ENCODE measurements around the gene KIFC3.

KIFC3 gene

DNA sequence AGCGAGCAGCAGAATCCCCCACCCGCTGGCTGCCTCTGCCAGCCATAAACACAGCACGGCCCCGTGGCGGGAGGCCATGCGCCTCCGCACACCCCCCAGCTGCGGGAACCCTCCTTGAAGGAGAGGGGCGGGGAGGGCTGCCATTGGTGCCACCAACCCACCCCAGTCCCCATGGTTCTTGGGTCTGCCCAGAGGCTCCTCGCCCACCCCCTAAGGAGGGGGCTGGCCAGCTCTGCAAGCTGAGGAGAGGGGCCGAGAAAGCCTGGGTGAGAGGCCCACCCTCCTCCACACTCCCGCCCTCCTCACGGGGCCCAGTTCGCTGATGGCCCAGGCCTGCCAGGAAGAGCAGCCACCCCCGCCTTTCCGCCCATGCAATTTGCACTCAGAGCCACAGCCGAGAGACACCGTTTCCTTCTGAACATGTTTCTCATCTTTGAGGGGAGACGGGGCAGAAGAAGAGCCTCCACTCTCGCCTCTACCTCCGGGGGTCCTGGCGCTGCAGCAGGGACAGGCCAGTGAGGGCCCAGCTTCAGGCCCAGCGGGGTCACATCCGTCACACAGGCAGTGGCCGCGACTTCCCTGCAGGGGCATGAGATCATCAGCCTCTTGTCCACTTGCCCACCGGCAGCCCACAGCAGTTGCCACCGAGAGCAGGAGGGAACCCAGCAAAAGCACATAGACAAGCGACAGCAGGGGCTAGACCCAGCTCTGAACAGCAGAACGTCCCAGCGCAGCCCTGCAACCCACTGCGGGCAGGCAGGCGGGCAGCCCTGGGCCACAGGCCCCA, 43.8 kb downstream of the KIFC3 start:
- no peaks in the 10 kb centered on the region for H3K4me1 ChIP-seq (ENCODE audit: insufficient read depth, low read length)
- no peaks in the 10 kb centered on the region for H3K27me3 ChIP-seq (ENCODE audit: insufficient read depth, low read length)
- H3K27ac ChIP-seq (ENCODE audit: low read length), result no peak overlapping the region
- H3K4me3 ChIP-seq (ENCODE audit: low read length), result no peak overlapping the region
- H3K9ac ChIP-seq (ENCODE audit: low read depth, low read length), result no peak overlapping the region
- no peaks in the 10 kb centered on the region for H3K9me3 ChIP-seq (ENCODE audit: insufficient read depth, low read depth, low read length)
- H3K36me3 ChIP-seq (ENCODE audit: insufficient read depth, low read depth, low read length), result peaks cover 20% of the 10 kb centered on the region

- no peaks in the 10 kb centered on the region for H3K4me1 ChIP-seq (ENCODE audit: insufficient read depth, low read length)
- H3K27me3 ChIP-seq (ENCODE audit: insufficient read depth, low read length), result no peaks in the 10 kb centered on the region
- H3K27ac ChIP-seq (ENCODE audit: low read length), result no peak overlapping the region
- no peaks in the 10 kb centered on the region for H3K9me3 ChIP-seq (ENCODE audit: insufficient read depth, low read depth, low read length)
- H3K36me3 ChIP-seq (ENCODE audit: insufficient read depth, low read depth, low read length), result peaks cover 22% of the 10 kb centered on the region
- H3K4me3 ChIP-seq (ENCODE audit: low read length), result no peak overlapping the region
- H3K9ac ChIP-seq (ENCODE audit: low read depth, low read length), result no peak overlapping the region
These were observed 44.4 kb downstream of the KIFC3 start for GRCh38 chr16:57757883-57758282.

DNA sequence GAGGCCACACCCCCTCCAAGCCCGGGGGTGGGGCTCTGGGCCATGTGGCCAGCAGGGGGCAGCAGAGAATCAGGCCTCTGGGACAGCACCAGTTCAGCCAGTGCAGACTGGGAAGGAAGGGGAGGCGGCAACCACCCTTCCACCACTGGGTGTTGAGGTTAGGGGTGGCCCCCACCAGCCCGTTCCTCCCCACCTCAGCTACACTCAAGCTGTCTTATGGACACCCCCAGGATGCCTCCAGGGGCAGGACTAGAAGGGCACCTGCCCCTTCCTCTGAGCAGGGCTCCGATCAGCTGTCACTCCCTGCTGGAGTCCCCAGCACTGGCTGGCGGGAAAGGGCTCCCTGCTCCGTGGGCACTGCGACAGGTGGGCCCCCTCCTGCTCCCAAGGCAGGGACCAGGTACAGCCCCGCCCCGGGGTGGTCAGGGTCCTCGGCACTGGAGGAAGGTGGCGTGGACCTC, 44.9 kb downstream of the KIFC3 start:
- Histone ChIP-seq H3K27ac (ENCODE audit: low read length) (no peak overlapping the region), H3K9ac (ENCODE audit: low read depth, low read length) (no peak overlapping the region), H3K4me3 (ENCODE audit: low read length) (no peak overlapping the region), H3K27me3 (ENCODE audit: insufficient read depth, low read length) (no peaks in the 10 kb centered on the region), H3K9me3 (ENCODE audit: insufficient read depth, low read depth, low read length) (no peaks in the 10 kb centered on the region), H3K4me1 (ENCODE audit: insufficient read depth, low read length) (no peaks in the 10 kb centered on the region), H3K36me3 (ENCODE audit: insufficient read depth, low read depth, low read length) (peaks cover 22% of the 10 kb centered on the region)

GRCh38 chr16:57756424-57757325, 45.6 kb downstream of the KIFC3 start:
- Histone ChIP-seq H3K4me3 (ENCODE audit: low read length) (no peak overlapping the region), H3K36me3 (ENCODE audit: insufficient read depth, low read depth, low read length) (peaks cover 26% of the 10 kb centered on the region), H3K27ac (ENCODE audit: low read length) (no peak overlapping the region), H3K9ac (ENCODE audit: low read depth, low read length) (no peak overlapping the region), H3K9me3 (ENCODE audit: insufficient read depth, low read depth, low read length) (no peaks in the 10 kb centered on the region), H3K4me1 (ENCODE audit: insufficient read depth, low read length) (no peaks in the 10 kb centered on the region), H3K27me3 (ENCODE audit: insufficient read depth, low read length) (no peaks in the 10 kb centered on the region)

DNA sequence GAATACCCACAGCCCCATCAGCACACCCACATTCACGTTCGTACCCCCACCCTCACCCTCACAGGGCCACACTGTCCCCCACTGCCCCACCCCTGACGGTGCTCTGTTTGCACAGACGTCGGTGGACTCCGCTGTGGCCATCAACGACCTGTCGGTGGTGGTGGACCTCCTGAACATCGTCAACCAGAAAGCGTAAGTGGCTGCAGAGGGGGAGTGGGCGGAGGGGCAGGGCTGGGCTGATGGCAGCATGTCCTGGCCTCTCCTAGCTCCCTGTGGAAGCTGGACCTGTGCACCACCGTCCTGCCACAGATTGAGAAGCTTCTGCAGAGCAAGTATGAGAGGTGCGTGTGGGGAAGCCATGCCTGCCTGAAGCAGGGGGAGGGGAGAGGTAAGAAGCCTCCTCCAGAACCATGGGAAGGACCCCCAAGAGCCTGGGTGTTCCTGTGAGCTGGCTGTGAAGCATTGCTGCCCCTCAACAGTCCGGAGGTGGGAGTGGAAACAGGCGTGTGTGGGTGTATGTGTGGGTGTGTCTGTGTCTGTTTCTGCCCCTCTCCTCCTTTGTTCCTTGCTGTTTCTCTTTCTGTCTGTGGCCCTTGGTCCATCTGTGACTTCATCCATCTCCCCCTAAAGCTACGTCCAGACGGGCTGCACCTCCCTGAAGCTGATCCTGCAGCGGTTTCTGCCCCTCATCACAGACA, 46.4 kb downstream of the KIFC3 start:
- no peaks in the 10 kb centered on the region for H3K4me1 ChIP-seq (ENCODE audit: insufficient read depth, low read length)
- H3K9ac ChIP-seq (ENCODE audit: low read depth, low read length), result no peak overlapping the region
- H3K36me3 ChIP-seq (ENCODE audit: insufficient read depth, low read depth, low read length), result peaks cover 30% of the 10 kb centered on the region
- H3K4me3 ChIP-seq (ENCODE audit: low read length), result no peak overlapping the region
- no peaks in the 10 kb centered on the region for H3K27me3 ChIP-seq (ENCODE audit: insufficient read depth, low read length)
- H3K27ac ChIP-seq (ENCODE audit: low read length), result no peak overlapping the region
- H3K9me3 ChIP-seq (ENCODE audit: insufficient read depth, low read depth, low read length), result no peaks in the 10 kb centered on the region

DNA sequence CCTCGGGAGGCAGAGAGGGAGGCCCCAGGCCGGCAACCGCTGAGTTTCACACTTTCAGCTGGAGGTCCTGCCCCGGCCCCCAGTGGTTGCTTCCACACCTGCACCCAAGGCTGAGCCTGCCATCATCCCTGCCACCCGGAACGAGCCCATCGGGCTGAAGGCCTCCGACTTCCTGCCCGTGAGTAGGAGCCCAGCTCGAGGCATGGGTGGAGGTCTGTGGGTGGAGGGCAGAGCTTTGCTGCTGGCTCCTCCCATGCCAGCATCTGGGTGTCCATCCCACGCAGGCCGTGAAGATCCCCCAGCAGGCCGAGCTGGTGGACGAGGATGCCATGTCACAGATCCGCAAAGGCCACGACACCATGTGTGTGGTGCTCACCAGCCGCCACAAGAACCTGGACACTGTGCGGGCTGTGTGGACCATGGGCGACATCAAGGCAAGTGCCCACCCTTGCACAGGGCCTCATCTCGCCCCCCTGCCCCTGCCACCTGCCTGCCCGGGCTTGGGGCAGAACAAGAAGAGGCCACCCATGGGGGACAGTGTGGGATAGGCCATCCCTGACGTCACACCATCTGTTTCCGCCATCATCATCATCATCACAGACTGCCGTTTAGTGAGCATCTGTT, 47.1 kb downstream of the KIFC3 start:
- no peaks in the 10 kb centered on the region for H3K4me1 ChIP-seq (ENCODE audit: insufficient read depth, low read length)
- H3K27ac ChIP-seq (ENCODE audit: low read length), result no peak overlapping the region
- H3K27me3 ChIP-seq (ENCODE audit: insufficient read depth, low read length), result no peaks in the 10 kb centered on the region
- H3K9me3 ChIP-seq (ENCODE audit: insufficient read depth, low read depth, low read length), result no peaks in the 10 kb centered on the region
- H3K36me3 ChIP-seq (ENCODE audit: insufficient read depth, low read depth, low read length), result peaks cover 30% of the 10 kb centered on the region
- no peak overlapping the region for H3K4me3 ChIP-seq (ENCODE audit: low read length)
- H3K9ac ChIP-seq (ENCODE audit: low read depth, low read length), result no peak overlapping the region

DNA sequence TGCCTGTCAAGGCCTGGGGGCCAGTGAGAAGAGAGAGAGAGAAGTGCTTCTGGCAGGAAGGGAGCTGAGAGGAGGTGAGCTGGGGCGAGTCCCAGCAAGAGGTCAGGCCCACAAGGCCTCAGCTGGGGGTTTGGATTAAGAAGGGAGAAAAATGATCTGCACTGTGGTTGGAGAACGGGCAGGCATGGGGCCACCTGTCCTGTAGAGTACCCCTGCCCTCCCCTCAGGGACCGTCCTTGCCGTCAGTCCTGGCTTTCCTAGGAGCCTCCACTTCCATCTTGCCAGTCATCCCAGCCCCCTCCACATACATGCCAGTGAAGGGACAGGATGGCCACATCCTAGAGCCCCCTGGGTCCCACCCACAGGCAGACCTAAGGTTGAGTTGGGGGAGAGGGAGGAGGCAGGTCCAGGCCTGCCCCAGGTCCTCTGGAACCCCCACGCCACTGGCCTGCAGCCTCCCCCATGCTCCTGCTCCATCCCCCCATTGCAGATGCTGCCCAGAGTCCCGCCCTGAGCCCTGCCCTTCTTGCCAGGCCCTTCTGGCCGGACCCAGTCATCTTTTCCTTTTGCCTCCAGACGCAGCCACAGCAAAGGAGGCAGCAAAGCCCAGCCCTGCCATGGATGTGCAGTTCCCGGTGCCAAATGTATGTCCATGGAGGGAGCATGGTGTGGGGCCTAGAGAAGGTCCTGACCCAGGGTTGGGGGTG, 47.8 kb downstream of the KIFC3 start:
- no peaks in the 10 kb centered on the region for H3K9me3 ChIP-seq (ENCODE audit: insufficient read depth, low read depth, low read length)
- H3K36me3 ChIP-seq (ENCODE audit: insufficient read depth, low read depth, low read length), result peaks cover 30% of the 10 kb centered on the region
- no peak overlapping the region for H3K9ac ChIP-seq (ENCODE audit: low read depth, low read length)
- H3K27ac ChIP-seq (ENCODE audit: low read length), result no peak overlapping the region
- H3K4me1 ChIP-seq (ENCODE audit: insufficient read depth, low read length), result no peaks in the 10 kb centered on the region
- H3K4me3 ChIP-seq (ENCODE audit: low read length), result no peak overlapping the region
- H3K27me3 ChIP-seq (ENCODE audit: insufficient read depth, low read length), result no peaks in the 10 kb centered on the region

- Histone ChIP-seq H3K9ac (ENCODE audit: low read depth, low read length) (no peak overlapping the region), H3K4me1 (ENCODE audit: insufficient read depth, low read length) (no peaks in the 10 kb centered on the region), H3K27me3 (ENCODE audit: insufficient read depth, low read length) (no peaks in the 10 kb centered on the region), H3K36me3 (ENCODE audit: insufficient read depth, low read depth, low read length) (peaks cover 30% of the 10 kb centered on the region), H3K27ac (ENCODE audit: low read length) (no peak overlapping the region), H3K9me3 (ENCODE audit: insufficient read depth, low read depth, low read length) (no peaks in the 10 kb centered on the region), H3K4me3 (ENCODE audit: low read length) (no peak overlapping the region)
These were observed 48.6 kb downstream of the KIFC3 start for GRCh38 chr16:57753448-57754353.

DNA sequence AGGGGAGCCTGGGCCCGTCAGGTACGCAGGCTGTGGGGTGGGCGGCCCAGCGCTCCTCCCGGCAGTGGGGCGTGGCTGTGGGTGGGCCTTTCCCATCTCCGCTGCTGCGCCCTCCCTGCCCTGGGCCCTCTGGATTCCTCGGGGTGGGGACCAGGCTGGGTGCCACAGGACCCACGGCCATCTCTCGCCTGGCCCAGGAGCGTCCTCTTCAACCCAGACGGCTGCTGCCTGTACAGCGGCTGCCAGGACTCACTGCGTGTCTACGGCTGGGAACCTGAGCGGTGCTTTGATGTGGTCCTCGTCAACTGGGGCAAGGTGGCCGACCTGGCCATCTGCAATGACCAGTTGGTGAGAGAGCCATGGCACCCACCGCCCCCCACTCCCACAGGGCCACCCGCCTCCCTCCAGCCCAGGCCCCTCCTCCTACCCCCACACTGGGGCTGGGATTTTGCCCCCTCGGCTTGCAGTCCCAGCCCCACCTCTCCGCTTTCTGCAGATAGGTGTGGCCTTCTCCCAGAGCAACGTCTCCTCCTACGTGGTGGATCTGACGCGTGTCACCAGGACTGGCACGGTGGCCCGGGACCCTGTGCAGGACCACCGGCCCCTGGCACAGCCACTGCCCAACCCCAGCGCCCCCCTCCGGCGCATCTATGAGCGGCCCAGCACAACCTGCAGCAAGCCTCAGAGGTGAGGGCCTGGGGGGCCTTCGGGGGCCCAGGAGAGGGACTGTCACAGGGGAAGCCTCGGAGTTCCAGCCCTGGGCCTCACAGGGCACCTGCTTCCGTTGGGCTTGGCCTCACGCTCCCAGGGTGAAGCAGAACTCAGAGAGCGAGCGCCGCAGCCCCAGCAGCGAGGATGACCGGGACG, 49.5 kb downstream of the KIFC3 start:
- Histone ChIP-seq H3K27me3 (ENCODE audit: insufficient read depth, low read length) (no peaks in the 10 kb centered on the region), H3K9ac (ENCODE audit: low read depth, low read length) (no peak overlapping the region), H3K4me3 (ENCODE audit: low read length) (no peak overlapping the region), H3K4me1 (ENCODE audit: insufficient read depth, low read length) (no peaks in the 10 kb centered on the region), H3K36me3 (ENCODE audit: insufficient read depth, low read depth, low read length) (peaks cover 30% of the 10 kb centered on the region), H3K9me3 (ENCODE audit: insufficient read depth, low read depth, low read length) (no peaks in the 10 kb centered on the region), H3K27ac (ENCODE audit: low read length) (no peak overlapping the region)

DNA sequence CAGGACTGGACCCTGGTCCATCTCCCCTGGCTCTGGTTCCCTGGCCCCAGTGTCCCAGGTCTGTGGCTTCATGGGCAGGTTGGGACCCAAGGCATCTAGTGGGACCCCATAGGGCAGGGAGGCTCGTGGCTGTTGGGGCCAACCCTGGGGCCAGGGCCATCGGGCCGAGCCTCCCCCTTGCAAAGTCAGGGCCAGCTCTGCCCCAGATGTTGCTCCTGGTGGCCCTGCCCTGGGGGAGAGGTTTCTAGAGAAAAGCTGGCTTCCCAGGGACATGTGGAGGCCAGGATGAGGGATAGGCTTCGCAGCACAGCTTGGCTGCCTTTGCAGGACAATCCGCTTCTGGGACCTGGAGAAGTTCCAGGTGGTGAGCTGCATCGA, 50.1 kb downstream of the KIFC3 start:
- Histone ChIP-seq H3K4me1 (ENCODE audit: insufficient read depth, low read length) (no peaks in the 10 kb centered on the region), H3K27ac (ENCODE audit: low read length) (no peak overlapping the region), H3K9me3 (ENCODE audit: insufficient read depth, low read depth, low read length) (no peaks in the 10 kb centered on the region), H3K4me3 (ENCODE audit: low read length) (no peak overlapping the region), H3K27me3 (ENCODE audit: insufficient read depth, low read length) (no peaks in the 10 kb centered on the region), H3K36me3 (ENCODE audit: insufficient read depth, low read depth, low read length) (peaks cover 30% of the 10 kb centered on the region), H3K9ac (ENCODE audit: low read depth, low read length) (no peak overlapping the region)
